PC-9 (cell line): ENCODE data around the gene SELENBP1. TPM values are rescaled to one million over a fixed set of nuclear protein-coding genes. Genes with fewer than 3 reads are reported as not detected.

ENCODE experiments used
- BruUV-seq: library from RNA; stranded (reverse); fragments of 400-500 nt; replicated peaks from 2 replicates; lab custom pipeline; 2021; lab: Mats Ljungman, UMichigan
- CTCF ChIA-PET: fragments of 300-600 bp; sonication (Branson Sonifier 250); formaldehyde crosslinking; loops from one replicate; lab custom pipeline; 2022; ENCODE audit warnings: antibody characterized with exemption; lab: Charles Lee
- POLR2A ChIA-PET: fragments of 300-600 bp; sonication (Branson Sonifier 250); formaldehyde crosslinking; loops from one replicate; lab custom pipeline; 2022; ENCODE audit warnings: antibody characterized with exemption; ENCODE audit not compliant: unreplicated experiment; lab: Charles Lee
- DNase-seq, 2 experiments: peaks; one replicate each; pipeline versions ENCODE4 v3.0.0 to v3.0.0-alpha.2; 2015 to 2022; ENCODE audit warnings: mixed read lengths in 1 of 2
- H2AFZ ChIP-seq: fragments of 200-600 bp; sonication (generic); 2 replicates; pipeline ENCODE4 v1.8.1; 2017; ENCODE audit warnings: antibody characterized with exemption
- H3F3A ChIP-seq: fragments of 200-600 bp; sonication (generic); 2 replicates; pipeline ENCODE4 v1.8.1; 2017; ENCODE audit warnings: antibody characterized with exemption, mild to moderate bottlenecking, low read depth; ENCODE audit not compliant: insufficient read depth
- H3K27ac ChIP-seq: fragments of 200-600 bp; sonication (generic); 2 replicates; pipeline ENCODE4 v1.6.1; 2016; ENCODE audit warnings: mixed run types
- H3K27me3 ChIP-seq: fragments of 200-600 bp; sonication (generic); 2 replicates; pipeline ENCODE4 v1.6.1; 2016; ENCODE audit warnings: low read depth, mixed run types; ENCODE audit not compliant: insufficient read depth
- H3K36me3 ChIP-seq: fragments of 200-600 bp; sonication (generic); 2 replicates; pipeline ENCODE4 v1.6.1; 2016; ENCODE audit warnings: low read depth, mixed run types
- H3K4me1 ChIP-seq: fragments of 200-600 bp; sonication (generic); replicated peaks from 2 replicates; pipeline ENCODE4 v1.6.1; 2016; ENCODE audit warnings: mixed run types; ENCODE audit not compliant: insufficient read depth
- H3K4me2 ChIP-seq: fragments of 200-600 bp; sonication (generic); 2 replicates; pipeline ENCODE4 v1.6.1; 2017; ENCODE audit warnings: mixed run types
- H3K4me3 ChIP-seq: fragments of 200-600 bp; sonication (generic); 2 replicates; pipeline ENCODE4 v1.6.1; 2016; ENCODE audit warnings: mixed run types
- H3K79me2 ChIP-seq: fragments of 200-600 bp; sonication (generic); 2 replicates; pipeline ENCODE4 v1.6.1; 2017; ENCODE audit warnings: low read depth, mixed run types
- H3K9me2 ChIP-seq: fragments of 200-600 bp; sonication (generic); 2 replicates; pipeline ENCODE4 v1.8.1; 2017; ENCODE audit warnings: mild to moderate bottlenecking; ENCODE audit not compliant: insufficient read depth
- H3K9me3 ChIP-seq: fragments of 200-600 bp; sonication (generic); 2 replicates; pipeline ENCODE4 v1.8.1; 2016; ENCODE audit warnings: low read depth; ENCODE audit not compliant: insufficient read depth
- H4K20me1 ChIP-seq: fragments of 200-600 bp; sonication (generic); 2 replicates; pipeline ENCODE4 v1.8.1; 2017; ENCODE audit not compliant: insufficient read depth
- EZH2 ChIP-seq: fragments of 200-600 bp; sonication (generic); IDR thresholded peaks from 2 replicates; pipeline ENCODE4 v1.8.0; 2017; ENCODE audit warnings: antibody characterized with exemption, low read depth
- intact Hi-C: fragments of 100-400 bp; cut with micrococcal nuclease; formaldehyde crosslinking; loops from one replicate; pipeline ENCODE4 v1.10.0; 2022; ENCODE audit not compliant: unreplicated experiment
- total RNA-seq: library from RNA; stranded (reverse); gene quantifications from 2 replicates; pipeline ENCODE4 v1.2.3, GENCODE V29; 2021
- TF ChIP-seq, protein P1 (sequence below): fragments of 200-600 bp; sonication (generic); conservative IDR thresholded peaks from 2 replicates; pipeline ENCODE4 v1.6.1; 2017; ENCODE audit warnings: mixed run types, antibody characterized with exemption, mild to moderate bottlenecking, moderate library complexity

SELENBP1 gene
- total RNA-seq, 1 experiment from 2014 or later, result 11.3 TPM

DNA sequence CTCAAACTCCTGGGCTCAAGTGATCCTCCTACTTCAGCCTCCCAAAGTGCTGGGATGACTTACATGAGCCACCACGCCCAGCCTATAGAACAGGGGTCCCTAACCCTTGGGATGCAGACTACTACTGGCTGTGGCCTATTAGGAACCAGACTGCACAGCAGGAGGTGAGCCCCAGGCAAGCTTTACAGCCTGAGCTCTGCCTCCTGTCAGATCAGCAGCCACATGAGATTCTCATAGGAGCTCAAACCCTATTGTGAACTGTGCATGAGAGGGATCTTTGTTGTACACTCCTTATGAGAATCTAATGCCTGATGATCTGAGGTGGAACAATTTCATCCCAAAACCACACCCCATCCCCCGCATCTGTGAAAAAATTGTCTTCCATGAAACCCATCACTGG, 13.5 kb upstream of the SELENBP1 start:
- H3K27ac ChIP-seq, result no peak overlapping the region
- no peaks in the 10 kb centered on the region for H3K79me2 ChIP-seq
- H3K4me1 ChIP-seq, result no peaks in the 10 kb centered on the region
- H3K9me3 ChIP-seq, result no peaks in the 10 kb centered on the region
- no TSS peak for BruUV-seq
- ChIA-PET CTCF (interaction anchor here (0.6 kb wide), 1 partner anchor 46 kb away, joined by 8 read pairs; no protein-coding TSS in a partner anchor), POLR2A (no interaction called here)
- H3K4me3 ChIP-seq, result no peak overlapping the region
- H3F3A ChIP-seq, result no peaks in the 10 kb centered on the region
- H3K9me2 ChIP-seq, result no peaks in the 10 kb centered on the region
- H3K36me3 ChIP-seq, result no peaks in the 10 kb centered on the region
- no peak for TF ChIP-seq EZH2
- TF ChIP-seq, protein P1, sequence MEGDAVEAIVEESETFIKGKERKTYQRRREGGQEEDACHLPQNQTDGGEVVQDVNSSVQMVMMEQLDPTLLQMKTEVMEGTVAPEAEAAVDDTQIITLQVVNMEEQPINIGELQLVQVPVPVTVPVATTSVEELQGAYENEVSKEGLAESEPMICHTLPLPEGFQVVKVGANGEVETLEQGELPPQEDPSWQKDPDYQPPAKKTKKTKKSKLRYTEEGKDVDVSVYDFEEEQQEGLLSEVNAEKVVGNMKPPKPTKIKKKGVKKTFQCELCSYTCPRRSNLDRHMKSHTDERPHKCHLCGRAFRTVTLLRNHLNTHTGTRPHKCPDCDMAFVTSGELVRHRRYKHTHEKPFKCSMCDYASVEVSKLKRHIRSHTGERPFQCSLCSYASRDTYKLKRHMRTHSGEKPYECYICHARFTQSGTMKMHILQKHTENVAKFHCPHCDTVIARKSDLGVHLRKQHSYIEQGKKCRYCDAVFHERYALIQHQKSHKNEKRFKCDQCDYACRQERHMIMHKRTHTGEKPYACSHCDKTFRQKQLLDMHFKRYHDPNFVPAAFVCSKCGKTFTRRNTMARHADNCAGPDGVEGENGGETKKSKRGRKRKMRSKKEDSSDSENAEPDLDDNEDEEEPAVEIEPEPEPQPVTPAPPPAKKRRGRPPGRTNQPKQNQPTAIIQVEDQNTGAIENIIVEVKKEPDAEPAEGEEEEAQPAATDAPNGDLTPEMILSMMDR, result no peak
- no peaks in the 10 kb centered on the region for H4K20me1 ChIP-seq
- H3K27me3 ChIP-seq, result no peaks in the 10 kb centered on the region
- no peak overlapping the region for H3K4me2 ChIP-seq
- H2AFZ ChIP-seq, result no peak overlapping the region
- intact Hi-C loops, result no loop called here
- DNase-seq, result no peak

DNA sequence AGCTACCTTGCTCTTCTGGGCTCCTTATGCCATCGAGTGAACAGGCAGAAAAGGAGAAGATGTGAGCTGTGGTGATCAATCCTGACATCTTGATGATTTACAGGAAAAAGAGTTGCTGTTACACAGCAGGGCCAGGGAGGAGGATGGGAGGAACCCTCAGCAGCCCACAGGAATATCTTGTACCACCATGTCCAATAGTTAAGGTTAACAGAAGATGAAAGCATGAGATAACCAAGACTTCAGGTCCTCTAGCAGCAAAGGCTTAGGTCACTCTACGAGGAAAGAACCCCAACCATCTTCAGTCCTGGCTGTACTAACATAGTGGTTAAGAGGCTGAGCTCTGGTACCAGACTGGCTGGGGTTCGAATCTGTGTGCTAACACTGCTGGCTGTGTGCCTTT, 12.1 kb upstream of the SELENBP1 start:
- Histone ChIP-seq H3K36me3 (no peaks in the 10 kb centered on the region), H3K9me3 (no peaks in the 10 kb centered on the region), H3K27ac (no peak overlapping the region), H3K27me3 (no peaks in the 10 kb centered on the region), H3K4me3 (no peak overlapping the region), H3K79me2 (no peaks in the 10 kb centered on the region), H3K4me1 (no peaks in the 10 kb centered on the region), H3K9me2 (no peaks in the 10 kb centered on the region), H2AFZ (no peak overlapping the region), H3F3A (no peaks in the 10 kb centered on the region), H3K4me2 (no peak overlapping the region), H4K20me1 (no peaks in the 10 kb centered on the region)
- intact Hi-C loops, result no loop called here
- DNase-seq, result no peak
- ChIA-PET POLR2A (no interaction called here), CTCF (no interaction called here)
- no TSS peak for BruUV-seq
- TF ChIP-seq, protein P1, result no peak
- no peak for TF ChIP-seq EZH2

DNA sequence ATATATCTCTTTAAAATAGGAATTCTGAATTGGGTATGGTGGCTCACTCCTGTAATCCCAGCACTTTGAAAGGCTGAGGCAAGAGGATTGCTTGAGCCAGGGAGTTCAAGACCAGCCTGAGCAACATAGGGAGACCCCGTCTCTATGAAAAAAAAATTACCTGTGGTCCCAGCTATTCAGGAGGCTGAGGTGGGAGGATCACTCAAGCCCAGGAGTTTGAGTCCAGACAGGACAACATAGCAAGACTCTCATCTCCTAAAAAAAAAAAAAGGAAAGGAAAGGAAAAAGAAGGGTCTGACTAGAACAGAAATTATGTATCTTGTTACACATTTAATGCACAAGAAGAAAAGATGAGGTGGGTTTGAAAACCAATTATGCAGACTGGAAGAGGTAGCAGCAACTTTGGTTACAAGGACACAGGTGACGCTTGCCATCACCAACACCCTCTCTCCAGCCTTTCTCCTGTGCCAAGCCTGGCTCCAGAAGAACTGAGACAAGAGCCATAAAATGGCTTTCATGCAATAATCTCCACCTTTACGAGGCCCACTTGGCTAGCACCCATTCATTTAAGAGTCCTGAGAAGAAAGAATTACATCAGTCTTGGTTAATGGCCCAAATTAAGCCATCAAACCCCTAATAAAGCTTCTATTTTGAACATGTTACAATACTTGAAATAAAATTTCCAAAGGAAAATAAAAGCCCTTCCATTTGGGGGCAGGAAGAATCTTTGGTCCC, 4.8 kb upstream of the SELENBP1 start:
- Histone ChIP-seq H3K4me2 (no peak overlapping the region), H3K79me2 (no peaks in the 10 kb centered on the region), H3K9me3 (no peaks in the 10 kb centered on the region), H3K27ac (no peak overlapping the region), H3K4me3 (no peak overlapping the region), H3K27me3 (no peaks in the 10 kb centered on the region), H4K20me1 (no peaks in the 10 kb centered on the region), H3K36me3 (no peaks in the 10 kb centered on the region), H2AFZ (no peak overlapping the region), H3F3A (no peaks in the 10 kb centered on the region), H3K4me1 (no peaks in the 10 kb centered on the region), H3K9me2 (no peaks in the 10 kb centered on the region)
- TF ChIP-seq, protein P1, result no peak
- no peak for TF ChIP-seq EZH2
- ChIA-PET CTCF (no interaction called here), POLR2A (interaction anchor here (0.6 kb wide), 1 partner anchor 16 kb away, joined by 4 read pairs; no protein-coding TSS in a partner anchor)
- no TSS peak for BruUV-seq
- DNase-seq, result no peak
- intact Hi-C loops, result no loop called here
